Heart left ventricle (tissue), 16 donors: ENCODE results near the gene NFYA. TPM values are rescaled to one million over a fixed set of nuclear protein-coding genes. Genes with fewer than 3 reads are reported as not detected.
A peak's percentile ranks its signal among the peaks of the same experiment; 100 is the strongest.

Experiments
- ATAC-seq, 4 donors: fragments of 200-7000 bp; cut with Tn5 transposase; one replicate each; pipeline ENCODE4 v1.9.1; 2020 to 2022; ENCODE audit warnings: moderate library complexity in 4 of 4, mild to moderate bottlenecking in 3 of 4, moderate number of reproducible peaks in 1 of 4
- DNase-seq, 5 donors: peaks; one replicate each; pipeline ENCODE4 v3.0.0-alpha.2; 2020
- H3K27ac ChIP-seq, 12 donors: fragments of 200-600 bp; sonication (generic) in 4 of 12; one replicate each; pipeline versions ENCODE4 v1.5.0 to v1.8.0; 2016 to 2022; ENCODE audit warnings: mild to moderate bottlenecking in 2 of 12
- H3K27me3 ChIP-seq, 9 donors: fragments of 200-600 bp; sonication (generic) in 2 of 9; one replicate each; pipeline versions ENCODE4 v1.5.1 to v1.8.0; 2016 to 2022; ENCODE audit warnings: mild to moderate bottlenecking in 3 of 9
- H3K36me3 ChIP-seq, 9 donors: fragments of 200-600 bp; sonication (generic) in 2 of 9; one replicate each; pipeline versions ENCODE4 v1.5.0 to v1.8.0; 2018 to 2022; ENCODE audit warnings: mild to moderate bottlenecking in 2 of 9
- H3K4me1 ChIP-seq, 12 donors: fragments of 200-600 bp; sonication (generic) in 4 of 12; one replicate each; pipeline versions ENCODE4 v1.5.0 to v1.8.0; 2016 to 2022; ENCODE audit warnings: mild to moderate bottlenecking in 3 of 12
- H3K4me3 ChIP-seq, 12 donors: fragments of 200-600 bp; sonication (generic) in 4 of 12; one replicate each; pipeline versions ENCODE4 v1.5.0 to v1.8.0; 2017 to 2022; ENCODE audit warnings: mild to moderate bottlenecking in 9 of 12, moderate library complexity in 4 of 12
- H3K9me3 ChIP-seq, 12 donors: fragments of 200-600 bp; sonication (generic) in 4 of 12; one replicate each; pipeline versions ENCODE4 v1.5.0 to v1.8.0; 2016 to 2022; ENCODE audit warnings: mild to moderate bottlenecking in 1 of 12
- POLR2A ChIP-seq, 2 donors: fragments of 450-650 bp; IDR thresholded peaks; one replicate each; pipeline ENCODE4 v1.6.1; 2017; ENCODE audit warnings: antibody characterized with exemption in 2 of 2, mild to moderate bottlenecking in 2 of 2, moderate library complexity in 2 of 2
- WGBS, 4 donors: extraction: QIAGEN DNeasy Blood & Tissue Kit in 2 of 4; methylation state at CpG; one replicate each; pipeline versions ENCODE4 v1.1.5 to v1.1.7; 2013 to 2018; 5-methylcytosine and 5-hydroxymethylcytosine counted together
- intact Hi-C, 10 donors: fragments of 100-400 bp; cut with DNase I; formaldehyde crosslinking; loops; one replicate each; pipeline versions ENCODE4 v1.11.1 to v1.14.2; 2022
- polyA plus RNA-seq, 2 donors: library from polyadenylated mRNA; stranded (reverse); fragments of 200-250 nt; gene quantifications; one replicate each; pipeline ENCODE4 v1.2.3, GENCODE V29; 2013
- total RNA-seq, 9 donors: library from RNA; depleted of rRNA in 2 of 9; stranded (reverse); fragments of >200 nt in 2 of 9; fragmentation: NEBNext Ultra II Directional in 3 of 9; extraction: Animal tissue kit (Norgen Biotek cat#: 25700) in 3 of 9; gene quantifications; one replicate each; pipeline versions ENCODE4 v1.1.0 to v1.2.4, GENCODE V29; 2016 to 2023
- TF ChIP-seq, protein P1 (sequence below), 12 donors: fragments of 200-600 bp; sonication (generic) in 4 of 12; IDR thresholded peaks; one replicate each; pipeline versions ENCODE4 v1.5.0 to v1.8.0; 2018 to 2022; ENCODE audit warnings: antibody characterized with exemption in 12 of 12, mild to moderate bottlenecking in 5 of 12
- donor health status: ischemic (EF 13 %, LVEDD 7.1; RV severe dilation, severe dysfunction).
- donor health status: healthy with polysubstance abuse.
- donor health status: DM: no; HTN: yes; CAD: no.
- donor health status: DM: no; HTN: no; CAD: no.
- donor health status: ischemic (EF 25% LVEDD 6.9; RV normal size, moderate dysfunction).
- donor health status: ischemic (EF 25% LVEDD 5.7; RV mildly dilated, moderate dysfunction).
- donor health status: healthy.
- donor health status: DM: yes; HTN: yes; CAD: no.
- donor health status: ischemic (EF 35%, LVEDD 5.7; RV mildly dilated, moderate dysfunction).
- donor health status: nonischemic (EF 11% LVEDD 7.7; RV severe dilation, severe dysfunction).
- donor health status: DM: yes; HTN: yes; CAD: no.
- donor health status: PGD.
- donor health status: ischemic (EF 29% LVEDD 5.4; RV normal size, mild dysfunction).
- donor health status: nonischemic (EF 23%, LVEDD 6.1; RV moderate dilation, normal function).

NFYA gene
- total and polyA plus RNA-seq, 11 donors = 4.3 to 12.5 (median 9.5) TPM

DNA sequence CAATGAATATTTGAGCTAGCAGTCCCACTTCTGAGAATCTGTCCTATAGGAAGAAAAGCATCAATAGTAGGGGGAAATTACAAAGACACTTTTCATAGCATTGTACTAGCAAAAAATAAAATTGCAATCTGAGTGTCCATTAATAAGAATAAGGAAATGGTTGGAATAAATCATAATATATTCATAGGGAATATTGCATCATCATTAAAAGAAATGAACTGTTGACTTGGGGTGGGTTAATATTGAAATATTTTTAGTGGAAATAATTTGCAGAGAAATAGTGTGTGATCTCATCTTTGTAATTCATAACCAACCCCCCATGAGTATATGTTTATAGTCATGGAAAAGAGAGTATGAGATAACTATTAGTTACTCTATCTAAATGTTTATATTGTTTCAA is 12.4 kb downstream of the NFYA start:
- TF ChIP-seq, protein P1, sequence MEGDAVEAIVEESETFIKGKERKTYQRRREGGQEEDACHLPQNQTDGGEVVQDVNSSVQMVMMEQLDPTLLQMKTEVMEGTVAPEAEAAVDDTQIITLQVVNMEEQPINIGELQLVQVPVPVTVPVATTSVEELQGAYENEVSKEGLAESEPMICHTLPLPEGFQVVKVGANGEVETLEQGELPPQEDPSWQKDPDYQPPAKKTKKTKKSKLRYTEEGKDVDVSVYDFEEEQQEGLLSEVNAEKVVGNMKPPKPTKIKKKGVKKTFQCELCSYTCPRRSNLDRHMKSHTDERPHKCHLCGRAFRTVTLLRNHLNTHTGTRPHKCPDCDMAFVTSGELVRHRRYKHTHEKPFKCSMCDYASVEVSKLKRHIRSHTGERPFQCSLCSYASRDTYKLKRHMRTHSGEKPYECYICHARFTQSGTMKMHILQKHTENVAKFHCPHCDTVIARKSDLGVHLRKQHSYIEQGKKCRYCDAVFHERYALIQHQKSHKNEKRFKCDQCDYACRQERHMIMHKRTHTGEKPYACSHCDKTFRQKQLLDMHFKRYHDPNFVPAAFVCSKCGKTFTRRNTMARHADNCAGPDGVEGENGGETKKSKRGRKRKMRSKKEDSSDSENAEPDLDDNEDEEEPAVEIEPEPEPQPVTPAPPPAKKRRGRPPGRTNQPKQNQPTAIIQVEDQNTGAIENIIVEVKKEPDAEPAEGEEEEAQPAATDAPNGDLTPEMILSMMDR (IDR thresholded peaks at IDR 0.05) = no peak
- TF ChIP-seq POLR2A (IDR thresholded peaks at IDR 0.05) = no peak
- H3K4me1 ChIP-seq = peaks cover 0 to 10% (median 0%) of the 10 kb centered on the region in 12 donors
- H3K36me3 ChIP-seq = peaks cover 0 to 97% (median 91%) of the 10 kb centered on the region in 9 donors
- no peak for ATAC-seq
- intact Hi-C loops = no loop called here
- no peak for DNase-seq
- no peak overlapping the region for H3K4me3 ChIP-seq
- H3K27ac ChIP-seq = no peak overlapping the region
- H3K9me3 ChIP-seq = no peaks in the 10 kb centered on the region
- H3K27me3 ChIP-seq = no peaks in the 10 kb centered on the region

DNA sequence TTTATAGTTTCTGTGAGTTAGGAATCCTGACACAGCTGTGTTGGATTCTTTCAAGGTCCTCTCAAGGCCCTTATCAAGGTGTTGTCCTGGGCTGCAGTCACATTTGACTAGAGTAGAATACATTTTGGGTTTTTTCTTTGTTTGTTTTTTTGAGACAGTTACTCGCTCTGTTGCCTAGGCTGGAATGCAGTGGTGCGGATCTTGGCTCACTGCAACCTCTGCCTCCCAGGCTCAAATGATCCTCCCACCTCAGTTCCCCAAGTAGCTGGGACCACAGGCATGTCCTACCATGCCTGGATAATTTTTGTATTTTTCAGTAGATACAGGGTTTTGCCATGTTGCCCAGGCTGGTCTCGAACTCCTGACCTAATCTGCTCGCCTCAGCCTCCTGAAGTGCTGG is 15.7 kb downstream of the NFYA start:
- Histone ChIP-seq H3K4me1 (peaks cover 0 to 8% (median 0%) of the 10 kb centered on the region in 12 donors), H3K36me3 (peaks cover 2 to 100% (median 94%) of the 10 kb centered on the region in 9 donors), H3K9me3 (no peaks in the 10 kb centered on the region), H3K27me3 (no peaks in the 10 kb centered on the region), H3K27ac (no peak overlapping the region), H3K4me3 (no peak overlapping the region)
- DNase-seq (no peak), ATAC-seq (no peak)
- intact Hi-C loops = no loop called here
- TF ChIP-seq POLR2A (IDR thresholded peaks at IDR 0.05) = no peak
- TF ChIP-seq, protein P1 (IDR thresholded peaks at IDR 0.05) = no peak
- 93 to 97% (median 96%) methylated on average over 4 of the region's 4 CpGs for WGBS, 4 donors

DNA sequence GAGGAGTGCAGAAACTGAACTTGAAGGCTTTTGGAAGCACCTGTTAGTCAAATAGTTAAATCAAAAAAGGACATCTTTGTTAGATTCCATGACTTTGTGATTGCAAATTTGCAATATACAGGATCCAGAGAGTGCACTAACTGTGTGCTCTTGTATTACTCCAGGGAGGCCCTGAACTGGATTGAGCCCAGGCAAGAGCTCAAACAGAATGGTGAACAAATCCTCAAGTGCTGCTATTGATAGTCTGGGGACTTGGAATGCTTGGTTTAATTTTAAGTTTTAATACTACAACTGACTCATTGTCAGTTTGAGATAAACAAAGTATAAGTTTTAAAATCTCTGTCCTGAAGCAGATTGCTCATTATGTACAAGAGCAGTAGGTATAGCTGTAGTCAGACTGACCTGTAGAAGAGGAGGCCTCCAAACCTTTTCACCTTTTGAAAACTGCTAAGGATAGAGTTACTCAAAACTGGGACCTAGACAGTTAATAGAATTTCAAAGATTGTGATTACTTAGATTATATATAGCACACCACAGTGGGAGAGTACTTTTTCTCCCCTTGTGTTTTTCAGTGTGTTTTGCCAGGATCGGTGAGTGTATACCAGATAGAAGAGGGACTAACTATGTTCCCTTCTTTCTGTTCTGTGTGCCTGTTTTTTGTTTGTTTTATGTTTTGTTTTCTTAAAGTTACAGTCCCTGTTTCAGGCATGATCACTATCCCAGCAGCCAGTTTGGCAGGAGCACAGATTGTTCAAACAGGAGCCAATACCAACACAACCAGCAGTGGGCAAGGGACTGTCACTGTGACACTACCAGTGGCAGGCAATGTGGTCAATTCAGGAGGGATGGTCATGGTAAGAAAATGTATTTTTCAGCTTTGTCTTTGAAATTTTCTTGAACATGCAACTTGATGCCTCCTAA is 18.3 kb downstream of the NFYA start:
- Histone ChIP-seq H3K27me3 (no peaks in the 10 kb centered on the region), H3K4me3 (no peak overlapping the region), H3K4me1 (peaks cover 0 to 8% (median 0%) of the 10 kb centered on the region in 12 donors), H3K27ac (no peak overlapping the region), H3K36me3 (peaks cover 2 to 100% (median 94%) of the 10 kb centered on the region in 9 donors), H3K9me3 (no peaks in the 10 kb centered on the region)
- ATAC-seq (no peak), DNase-seq (no peak)
- intact Hi-C loops = loop anchor here in 6 of 10 donors (2.0 to 10.0 kb wide), 4 partner anchors 224 to 231 kb away; no protein-coding TSS in a partner anchor
- whole genome bisulfite sequencing, 4 donors = 9 to 52% (median 36%) methylated on average over 1 of the region's 1 CpG
- TF ChIP-seq POLR2A (IDR thresholded peaks at IDR 0.05) = no peak
- TF ChIP-seq, protein P1 (IDR thresholded peaks at IDR 0.05) = no peak

DNA sequence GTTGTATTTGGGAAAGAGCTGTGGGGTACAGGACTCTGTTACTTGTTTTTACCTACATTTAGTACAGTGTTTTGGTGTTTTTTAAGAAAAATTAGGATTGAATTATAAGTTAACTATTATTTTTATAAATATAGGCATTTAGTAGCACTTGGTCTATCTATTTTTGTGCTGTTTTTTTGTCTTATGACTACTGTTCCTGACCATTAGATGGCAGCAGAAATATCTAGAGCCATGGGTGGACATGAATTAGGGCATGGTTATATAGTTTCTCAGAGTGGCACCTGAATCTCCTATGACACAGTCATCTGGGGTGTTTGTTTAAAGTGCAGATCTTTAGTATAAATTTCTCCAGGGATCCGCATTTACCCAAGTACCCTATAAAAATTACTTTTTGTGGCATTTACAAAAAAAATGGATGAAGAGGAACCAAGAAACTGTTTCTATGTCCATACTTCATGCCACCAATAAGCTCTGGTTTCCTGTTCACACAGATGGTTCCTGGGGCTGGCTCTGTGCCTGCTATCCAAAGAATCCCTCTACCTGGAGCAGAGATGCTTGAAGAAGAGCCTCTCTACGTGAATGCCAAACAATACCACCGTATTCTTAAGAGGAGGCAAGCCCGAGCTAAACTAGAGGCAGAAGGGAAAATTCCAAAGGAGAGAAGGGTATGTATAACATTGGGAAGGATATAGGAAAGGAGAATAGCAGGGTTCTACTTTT is 19.8 kb downstream of the NFYA start:
- 93 to 96% (median 95%) methylated on average over 4 of the region's 4 CpGs for WGBS, 4 donors
- DNase-seq (no peak), ATAC-seq (no peak)
- Histone ChIP-seq H3K4me1 (peaks cover 0 to 8% (median 0%) of the 10 kb centered on the region in 12 donors), H3K27me3 (no peaks in the 10 kb centered on the region), H3K36me3 (peaks cover 2 to 100% (median 96%) of the 10 kb centered on the region in 9 donors), H3K27ac (no peak overlapping the region), H3K4me3 (no peak overlapping the region), H3K9me3 (no peaks in the 10 kb centered on the region)
- no peak for TF ChIP-seq POLR2A (IDR thresholded peaks at IDR 0.05)
- TF ChIP-seq, protein P1 (IDR thresholded peaks at IDR 0.05) = peak in 7 of 12 donors; percentile 16 to 41 (median 33)
- intact Hi-C loops = loop anchor here in 6 of 10 donors (2.0 to 10.0 kb wide), 4 partner anchors 222 to 230 kb away; no protein-coding TSS in a partner anchor
